Adrenal gland (tissue), 5 donors: Measurements from ENCODE around the gene LIPT1.

Source experiments
- CTCF ChIP-seq, 6 experiments: fragments of 450-650 bp in 4 of 6; fragments of 200-600 bp in 2 of 6; sonication (generic) in 1 of 6; IDR thresholded peaks; 1 replicate in 5 of 6; 2 replicates in 1 of 6; pipeline versions ENCODE4 v1.5.1 to v1.8.0; 2016 to 2021; ENCODE audit warnings: antibody characterized with exemption in 6 of 6, mild to moderate bottlenecking in 2 of 6, moderate library complexity in 1 of 6
- POLR2A ChIP-seq, 2 donors: fragments of 450-650 bp; IDR thresholded peaks; one replicate each; pipeline ENCODE4 v1.6.1; 2017; ENCODE audit warnings: antibody characterized with exemption in 2 of 2, mild to moderate bottlenecking in 2 of 2, moderate library complexity in 1 of 2
- donor health status: DM: no; HTN: no; CAD: no.

- TF ChIP-seq POLR2A (IDR thresholded peaks at IDR 0.05) = no peak
- TF ChIP-seq CTCF (IDR thresholded peaks at IDR 0.05) = no peak
Observed at GRCh38 chr2:99156891-99157290, 2.1 kb downstream of the LIPT1 start.
